Metanephros (tissue), 1 donor: Measurements from ENCODE around the gene CDRT15. TPM values are rescaled to one million over a fixed set of nuclear protein-coding genes. Genes with fewer than 3 reads are reported as not detected.

Source experiments
- total RNA-seq: library from RNA; depleted of rRNA; stranded (reverse); fragments of >200 nt; gene quantifications from one replicate; pipeline ENCODE4 v1.2.3, GENCODE V29; 2014

The CDRT15 gene
- total RNA-seq, result not detected

GRCh38 chr17:14236762-14237161 is at the start of gene CDRT15:
Gene CDRT15 (minus strand): TSS chr17:14236862. CDS start chr17:14236833, 29 bp downstream.

Other genes starting within 250 kb of the CDRT15 start
- gene COX10, start 167.4 kb downstream of the CDRT15 start, total RNA-seq, result 20.2 TPM
- 33.6 TPM for gene HS3ST3B1, start 64.2 kb upstream of the CDRT15 start, total RNA-seq